PC-3 (cell line): ENCODE results near the gene C11orf54. TPM values are rescaled to one million over a fixed set of nuclear protein-coding genes. Genes with fewer than 3 reads are reported as not detected.

Source experiments
- ATAC-seq: fragments of 200-7000 bp; cut with Tn5 transposase; 2 replicates; pipeline ENCODE4 v1.9.1; 2020; ENCODE audit warnings: mild to moderate bottlenecking, moderate library complexity
- BruUV-seq: library from RNA; stranded (reverse); fragments of 400-500 nt; replicated peaks from 2 replicates; lab custom pipeline; 2021; lab: Mats Ljungman, UMichigan
- CTCF ChIA-PET: fragments of 300-600 bp; sonication (Branson Sonifier 250); formaldehyde crosslinking; loops from one replicate; lab custom pipeline; 2022; ENCODE audit warnings: antibody characterized with exemption; lab: Charles Lee
- POLR2A ChIA-PET: fragments of 300-600 bp; sonication (Branson Sonifier 250); formaldehyde crosslinking; loops from one replicate; lab custom pipeline; 2022; ENCODE audit warnings: antibody characterized with exemption; ENCODE audit not compliant: unreplicated experiment; lab: Charles Lee
- DNase-seq: peaks from one replicate; pipeline ENCODE4 v3.0.0-alpha.2; 2015
- H2AFZ ChIP-seq: fragments of 300-600 bp; sonication (generic); 2 replicates; pipeline ENCODE4 v1.6.0; 2016; ENCODE audit warnings: antibody characterized with exemption, low read length
- H3F3A ChIP-seq: fragments of 300-600 bp; sonication (generic); one replicate; pipeline ENCODE4 v1.6.0; 2017; ENCODE audit warnings: antibody characterized with exemption, low read length, control low read depth, mild to moderate bottlenecking; ENCODE audit not compliant: unreplicated experiment
- H3K27ac ChIP-seq: fragments of 300-600 bp; sonication (generic); 2 replicates; pipeline ENCODE4 v1.5.1; 2016; ENCODE audit warnings: mild to moderate bottlenecking, low read length
- H3K27me3 ChIP-seq: fragments of 300-600 bp; sonication (generic); 2 replicates; pipeline ENCODE4 v1.6.1; 2016; ENCODE audit warnings: low read length, mixed read lengths
- H3K36me3 ChIP-seq: fragments of 300-600 bp; sonication (generic); 2 replicates; pipeline ENCODE4 v1.6.1; 2016; ENCODE audit warnings: low read depth, mixed run types, low read length, mixed read lengths
- H3K4me1 ChIP-seq: fragments of 300-600 bp; sonication (generic); 2 replicates; pipeline ENCODE4 v1.5.1; 2016; ENCODE audit warnings: low read length; ENCODE audit not compliant: insufficient read depth
- H3K4me2 ChIP-seq: fragments of 300-600 bp; sonication (generic); 2 replicates; pipeline ENCODE4 v1.6.0; 2016; ENCODE audit warnings: low read length
- H3K4me3 ChIP-seq: fragments of 300-600 bp; sonication (generic); 2 replicates; pipeline ENCODE4 v1.5.1; 2016; ENCODE audit warnings: mild to moderate bottlenecking, low read length, mixed read lengths
- H3K79me2 ChIP-seq: fragments of 300-600 bp; sonication (generic); 2 replicates; pipeline ENCODE4 v1.6.1; 2017; ENCODE audit warnings: low read length, mixed read lengths
- H3K9ac ChIP-seq: fragments of 300-600 bp; sonication (generic); 2 replicates; pipeline ENCODE4 v1.6.0; 2016; ENCODE audit warnings: mild to moderate bottlenecking, low read length
- H3K9me2 ChIP-seq: fragments of 300-600 bp; sonication (generic); replicated peaks from 2 replicates; pipeline ENCODE4 v1.6.1; 2016; ENCODE audit warnings: mixed run types, low read length, mixed read lengths
- H3K9me3 ChIP-seq: fragments of 300-600 bp; sonication (generic); 2 replicates; pipeline ENCODE4 v1.6.1; 2016; ENCODE audit warnings: low read length, mixed read lengths
- H4K20me1 ChIP-seq: fragments of 300-600 bp; sonication (generic); 2 replicates; pipeline ENCODE4 v1.6.1; 2016; ENCODE audit warnings: low read length, mixed read lengths
- CTCF ChIP-seq: fragments of 300-600 bp; sonication (generic); conservative IDR thresholded peaks from 2 replicates; pipeline ENCODE4 v1.5.1; 2017; ENCODE audit warnings: antibody characterized with exemption, low read depth, mild to moderate bottlenecking, low read length
- EZH2 ChIP-seq: fragments of 300-600 bp; sonication (generic); IDR thresholded peaks from one replicate; pipeline ENCODE4 v1.6.1; 2017; ENCODE audit warnings: antibody characterized with exemption, mild to moderate bottlenecking, low read length; ENCODE audit not compliant: unreplicated experiment
- EZH2phosphoT487 ChIP-seq: fragments of 300-600 bp; sonication (generic); IDR thresholded peaks from 2 replicates; pipeline ENCODE4 v1.6.1; 2018; ENCODE audit warnings: mild to moderate bottlenecking, antibody characterized with exemption, low read length, borderline replicate concordance
- intact Hi-C: fragments of 100-400 bp; cut with micrococcal nuclease; formaldehyde crosslinking; loops from 2 replicates; pipeline ENCODE4 v1.9.0; 2023
- total RNA-seq: library from RNA; depleted of rRNA; stranded (reverse); fragments of >200 nt; gene quantifications from 2 replicates; pipeline ENCODE4 v1.2.3, GENCODE V29; 2014

C11orf54 gene
- total RNA-seq, 1 experiment from 2014 or later: 24.3 TPM

GRCh38 chr11:93734427-93735222 is 6.8 kb upstream of the C11orf54 start:
- Histone ChIP-seq H3K27ac (no peak overlapping the region), H3K9me2 (no peaks in the 10 kb centered on the region), H3K36me3 (peaks cover 97% of the 10 kb centered on the region), H3F3A (peaks cover 83% of the 10 kb centered on the region), H3K4me3 (no peak overlapping the region), H3K9ac (no peak overlapping the region), H3K79me2 (peaks cover 62% of the 10 kb centered on the region), H3K9me3 (no peaks in the 10 kb centered on the region), H2AFZ (no peak overlapping the region), H4K20me1 (peaks cover 98% of the 10 kb centered on the region), H3K4me2 (peak overlapping the region; percentile 5; the same call in 1 of the 2 replicates), H3K4me1 (peaks cover 30% of the 10 kb centered on the region), H3K27me3 (no peaks in the 10 kb centered on the region)
- intact Hi-C loops: no loop called here
- no TSS peak for BruUV-seq
- ChIA-PET POLR2A (no interaction called here), CTCF (no interaction called here)
- no peak for TF ChIP-seq EZH2phosphoT487
- TF ChIP-seq EZH2: no peak
- TF ChIP-seq CTCF: no peak
- DNase-seq (no peak), ATAC-seq (no peak)

GRCh38 chr11:93735627-93736026 is 5.8 kb upstream of the C11orf54 start:
- POLR2A ChIA-PET: no interaction called here
- Histone ChIP-seq H3K27ac (no peak overlapping the region), H3F3A (peaks cover 76% of the 10 kb centered on the region), H2AFZ (no peak overlapping the region), H3K4me1 (peaks cover 30% of the 10 kb centered on the region), H3K9me2 (no peaks in the 10 kb centered on the region), H3K36me3 (peaks cover 97% of the 10 kb centered on the region), H3K9ac (no peak overlapping the region), H3K27me3 (no peaks in the 10 kb centered on the region), H3K79me2 (peaks cover 72% of the 10 kb centered on the region), H4K20me1 (peaks cover 97% of the 10 kb centered on the region), H3K9me3 (no peaks in the 10 kb centered on the region), H3K4me3 (0 out of 2 replicates have a peak overlapping the region, but pooled peaks have one; percentile 96), H3K4me2 (peak overlapping the region; percentile 95; the same call in 1 of the 2 replicates)
- BruUV-seq: no TSS peak
- CTCF ChIA-PET: no interaction called here
- TF ChIP-seq EZH2phosphoT487: no peak
- TF ChIP-seq EZH2: no peak
- no peak for TF ChIP-seq CTCF
- intact Hi-C loops: no loop called here
- ATAC-seq (no peak), DNase-seq (no peak)

GRCh38 chr11:93736129-93736528 is 5.3 kb upstream of the C11orf54 start:
- no peaks in the 10 kb centered on the region for H3K9me3 ChIP-seq
- H3K4me3 ChIP-seq: peak overlapping the region; percentile 96
- peaks cover 71% of the 10 kb centered on the region for H3F3A ChIP-seq
- no peaks in the 10 kb centered on the region for H3K27me3 ChIP-seq
- DNase-seq: no peak
- intact Hi-C loops: no loop called here
- BruUV-seq: no TSS peak
- H3K36me3 ChIP-seq: peaks cover 92% of the 10 kb centered on the region
- H3K27ac ChIP-seq: no peak overlapping the region
- no peak overlapping the region for H3K9ac ChIP-seq
- H3K79me2 ChIP-seq: peaks cover 77% of the 10 kb centered on the region
- peaks cover 30% of the 10 kb centered on the region for H3K4me1 ChIP-seq
- CTCF ChIA-PET: no interaction called here
- no peak for ATAC-seq
- no peak for TF ChIP-seq CTCF
- TF ChIP-seq EZH2phosphoT487: no peak
- no peak for TF ChIP-seq EZH2
- H3K9me2 ChIP-seq: no peaks in the 10 kb centered on the region
- H2AFZ ChIP-seq: no peak overlapping the region
- POLR2A ChIA-PET: no interaction called here
- H3K4me2 ChIP-seq: peak overlapping the region; percentile 95
- peaks cover 93% of the 10 kb centered on the region for H4K20me1 ChIP-seq
